NCI-H345 (cell line): Measurements from ENCODE around the gene U2SURP.
A peak's percentile ranks its signal among the peaks of the same experiment; 100 is the strongest.
"Not testable (repeated sequence)": the region's sequence is repeated elsewhere in the genome, so short reads cannot be mapped to it uniquely, and the experiment has no call there.

ENCODE experiments used
- DNase-seq: peaks from one replicate; lab custom pipeline; 2025; lab: John Stamatoyannopoulos, UW

Gene U2SURP

GRCh38 chr3:142976621-142977398, 24.6 kb upstream of the U2SURP start:
- no peak for DNase-seq

GRCh38 chr3:142977399-142977728, 24.0 kb upstream of the U2SURP start:
- no peak for DNase-seq

GRCh38 chr3:142981108-142981507, 20.3 kb upstream of the U2SURP start:
- no peak for DNase-seq

- DNase-seq, result no peak
Observed at GRCh38 chr3:142982038-142982773, 19.2 kb upstream of the U2SURP start.

- no peak for DNase-seq
Observed at GRCh38 chr3:142983318-142983717, 18.1 kb upstream of the U2SURP start.

GRCh38 chr3:142984255-142984654, 17.1 kb upstream of the U2SURP start:
- DNase-seq, result no peak

GRCh38 chr3:142987080-142987700, 14.2 kb upstream of the U2SURP start:
- peak; percentile 20 for DNase-seq

GRCh38 chr3:142987707-142988106, 13.7 kb upstream of the U2SURP start:
- no peak for DNase-seq

GRCh38 chr3:142988221-142988620, 13.1 kb upstream of the U2SURP start:
- DNase-seq, result not testable (repeated sequence)

- not testable (repeated sequence) for DNase-seq
Observed at GRCh38 chr3:142988826-142989225, 12.5 kb upstream of the U2SURP start.

GRCh38 chr3:142990721-142991120, 10.6 kb upstream of the U2SURP start:
- DNase-seq, result no peak

GRCh38 chr3:142992323-142992722, 9.0 kb upstream of the U2SURP start:
- DNase-seq, result no peak

- DNase-seq, result peak; percentile 47
Observed at GRCh38 chr3:142993958-142994442, 7.4 kb upstream of the U2SURP start.

GRCh38 chr3:142997330-142997729, 4.0 kb upstream of the U2SURP start:
- DNase-seq, result no peak

GRCh38 chr3:142998439-142998838, 2.9 kb upstream of the U2SURP start:
- no peak for DNase-seq

- DNase-seq, result no peak
Observed at GRCh38 chr3:142999881-143000280, 1.5 kb upstream of the U2SURP start.

- DNase-seq, result no peak
Observed at GRCh38 chr3:143000528-143000927, 842 bp upstream of the U2SURP start.

GRCh38 chr3:143001034-143001368, 369 bp upstream of the U2SURP start:
- no peak for DNase-seq

GRCh38 chr3:143002083-143002712, 828 bp downstream of the U2SURP start:
- no peak for DNase-seq

GRCh38 chr3:143002727-143003126, 1.4 kb downstream of the U2SURP start:
- DNase-seq, result no peak

- DNase-seq, result no peak
Observed at GRCh38 chr3:143004823-143005222, 3.5 kb downstream of the U2SURP start.

- DNase-seq, result no peak
Observed at GRCh38 chr3:143010024-143010423, 8.7 kb downstream of the U2SURP start.

- no peak for DNase-seq
Observed at GRCh38 chr3:143011705-143012104, 10.3 kb downstream of the U2SURP start.
